OCI-LY3 (cell line): ENCODE measurements around the gene DOCK2.

Source experiments
- CTCF ChIP-seq: fragments of 200-600, 300-600 bp; sonication (generic); IDR thresholded peaks from 2 replicates; pipeline ENCODE4 v1.5.1; 2014; ENCODE audit warnings: antibody characterized with exemption, low read length, low read depth
- EZH2phosphoT487 ChIP-seq: fragments of 200-600 bp; shearing (Covaris generic); IDR thresholded peaks from 2 replicates; pipeline ENCODE4 v1.6.1; 2018; ENCODE audit warnings: antibody characterized with exemption, mixed run types, low read depth

DNA sequence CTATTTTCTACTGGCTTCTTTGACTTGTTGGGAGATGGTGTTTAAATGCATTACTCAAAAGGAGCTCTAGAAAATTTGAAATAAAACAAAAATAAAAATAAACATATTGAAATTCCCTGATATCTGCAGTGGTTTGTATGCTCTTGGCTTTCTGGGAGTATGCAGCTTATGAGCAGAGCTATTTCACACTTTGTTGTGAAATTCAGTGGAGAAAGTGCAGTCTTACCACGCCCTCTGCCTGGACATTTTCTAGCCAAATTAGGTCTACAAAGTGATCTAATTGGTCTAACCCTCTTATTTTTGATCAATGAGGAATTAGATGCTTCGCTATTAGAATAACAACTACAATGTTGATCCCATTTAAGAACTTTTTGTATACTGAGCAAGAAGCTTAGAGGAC, 276.4 kb downstream of the DOCK2 start:
- no peak for TF ChIP-seq CTCF
- TF ChIP-seq EZH2phosphoT487, result no peak
